Skeletal muscle tissue (tissue), 4 donors: ENCODE data around the gene NDUFA11. TPM values are rescaled to one million over a fixed set of nuclear protein-coding genes. Genes with fewer than 3 reads are reported as not detected.

Experiments used
- H3K27ac ChIP-seq: one replicate; pipeline ENCODE4 v1.7.0; 2013; ENCODE audit warnings: mild to moderate bottlenecking, low read depth, low read length, inconsistent platforms
- H3K27me3 ChIP-seq, 3 donors: one replicate each; pipeline ENCODE4 v1.7.0; 2013; ENCODE audit warnings: low read length in 3 of 3; ENCODE audit not compliant: control insufficient read depth in 3 of 3, insufficient read depth in 3 of 3
- H3K36me3 ChIP-seq, 3 donors: one replicate each; pipeline ENCODE4 v1.7.0; 2013; ENCODE audit warnings: low read length in 3 of 3; ENCODE audit not compliant: control insufficient read depth in 3 of 3, insufficient read depth in 3 of 3
- H3K4me1 ChIP-seq, 3 donors: one replicate each; pipeline ENCODE4 v1.7.0; 2013; ENCODE audit warnings: low read length in 3 of 3, mild to moderate bottlenecking in 3 of 3; ENCODE audit not compliant: control insufficient read depth in 3 of 3, insufficient read depth in 3 of 3
- H3K4me3 ChIP-seq, 3 donors: one replicate each; pipeline ENCODE4 v1.7.0; 2013; ENCODE audit warnings: low read length in 3 of 3
- H3K9ac ChIP-seq, 3 donors: one replicate each; pipeline ENCODE4 v1.7.0; 2013; ENCODE audit warnings: low read length in 3 of 3, mild to moderate bottlenecking in 3 of 3, moderate library complexity in 2 of 3, low read depth in 1 of 3
- H3K9me3 ChIP-seq, 3 donors: one replicate each; pipeline ENCODE4 v1.7.0; 2013; ENCODE audit warnings: low read length in 3 of 3; ENCODE audit not compliant: control insufficient read depth in 3 of 3
- total RNA-seq: library from RNA; depleted of rRNA; stranded (reverse); fragments of >200 nt; gene quantifications from one replicate; pipeline ENCODE4 v1.2.3, GENCODE V29; 2014
- donor health status: Osteomylitis.

NDUFA11 gene
- total RNA-seq, 1 donor from 2014 or later, result 202 TPM

DNA sequence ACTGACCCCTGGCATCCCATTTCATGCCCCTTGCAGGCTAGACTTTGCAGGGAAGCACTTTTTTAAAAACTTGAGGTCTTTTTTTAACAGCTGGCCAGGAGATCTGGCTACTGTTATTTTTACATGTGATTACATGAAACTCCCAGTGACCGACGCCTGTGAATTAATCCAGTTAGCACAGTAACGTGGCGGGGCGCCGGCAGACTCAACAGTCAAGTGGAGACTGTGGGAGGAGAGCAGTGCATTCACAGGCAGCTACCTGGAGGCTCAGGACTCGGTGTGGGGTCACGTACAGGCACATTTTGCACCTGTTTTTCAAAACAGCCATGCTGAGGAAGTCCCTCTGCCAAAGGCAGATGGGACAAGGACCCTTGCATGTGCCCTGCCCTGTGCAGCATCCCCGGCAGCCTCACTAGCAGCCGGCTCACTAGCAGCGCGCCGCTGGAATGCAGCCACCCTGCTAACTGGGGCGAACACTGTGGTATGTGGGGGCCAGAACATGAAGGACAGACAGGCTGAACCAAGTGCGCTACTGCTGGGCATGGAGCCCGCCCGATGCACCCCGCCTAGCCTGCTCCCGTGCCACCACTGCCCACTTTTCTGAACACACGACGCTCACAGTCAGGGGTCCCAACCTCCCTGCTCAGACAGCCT is 29.1 kb upstream of the NDUFA11 start:
- peaks cover 47 to 67% (median 58%) of the 10 kb centered on the region in 3 donors for H3K36me3 ChIP-seq
- H3K4me3 ChIP-seq, result no peak overlapping the region
- H3K27me3 ChIP-seq, result no peaks in the 10 kb centered on the region
- H3K27ac ChIP-seq, result no peak overlapping the region
- H3K4me1 ChIP-seq, result peaks cover 10 to 22% (median 19%) of the 10 kb centered on the region in 3 donors
- H3K9me3 ChIP-seq, result no peaks in the 10 kb centered on the region
- H3K9ac ChIP-seq, result no peak overlapping the region

DNA sequence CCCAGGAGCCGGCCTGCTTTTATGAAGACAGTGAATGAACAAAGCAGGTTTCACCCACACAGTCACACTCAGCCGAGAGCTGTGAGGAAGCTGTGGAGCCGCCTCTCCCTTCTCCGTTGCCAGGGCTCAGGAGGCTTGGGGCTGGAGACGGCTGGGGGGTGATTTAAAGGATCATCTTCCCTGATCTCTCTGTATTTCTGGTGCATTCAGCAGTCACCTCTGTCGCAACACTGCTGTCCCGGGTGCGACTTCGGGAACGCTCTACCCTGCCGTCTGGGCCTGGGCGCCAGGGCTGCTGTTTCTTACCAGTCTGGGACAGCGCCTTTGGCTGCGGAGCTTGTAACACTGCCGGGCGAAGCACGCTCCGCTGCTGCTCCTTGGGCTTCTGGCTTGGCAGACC is 28.6 kb upstream of the NDUFA11 start:
- H3K36me3 ChIP-seq, result peaks cover 51 to 67% (median 59%) of the 10 kb centered on the region in 3 donors
- no peak overlapping the region for H3K4me3 ChIP-seq
- no peaks in the 10 kb centered on the region for H3K27me3 ChIP-seq
- H3K9me3 ChIP-seq, result no peaks in the 10 kb centered on the region
- H3K9ac ChIP-seq, result peak overlapping the region in 1 of 3 donors; percentile 25
- peaks cover 16 to 27% (median 25%) of the 10 kb centered on the region in 3 donors for H3K4me1 ChIP-seq
- no peak overlapping the region for H3K27ac ChIP-seq

DNA sequence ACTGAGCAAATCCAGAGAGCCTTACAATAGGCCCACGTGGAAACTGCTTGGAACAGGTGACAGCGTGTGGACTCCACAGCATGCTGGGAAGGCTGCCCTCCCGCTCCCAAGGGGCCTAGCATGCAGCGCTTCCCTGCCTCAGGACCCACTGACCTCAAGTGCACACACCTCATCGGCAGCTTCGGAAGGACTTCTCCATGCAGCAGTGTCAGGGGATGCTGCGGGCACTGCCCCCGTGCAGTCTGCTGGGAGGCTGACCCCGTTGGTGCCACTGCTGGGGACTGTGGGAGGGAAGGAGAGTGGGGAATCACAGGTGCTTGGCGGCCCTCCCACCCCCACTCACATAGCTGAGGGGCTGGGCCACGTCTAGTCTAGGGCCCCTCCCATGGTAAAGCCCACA is 27.7 kb upstream of the NDUFA11 start:
- H3K4me1 ChIP-seq, result peaks cover 25 to 33% (median 29%) of the 10 kb centered on the region in 3 donors
- no peak overlapping the region for H3K9ac ChIP-seq
- H3K36me3 ChIP-seq, result peaks cover 56 to 68% (median 60%) of the 10 kb centered on the region in 3 donors

DNA sequence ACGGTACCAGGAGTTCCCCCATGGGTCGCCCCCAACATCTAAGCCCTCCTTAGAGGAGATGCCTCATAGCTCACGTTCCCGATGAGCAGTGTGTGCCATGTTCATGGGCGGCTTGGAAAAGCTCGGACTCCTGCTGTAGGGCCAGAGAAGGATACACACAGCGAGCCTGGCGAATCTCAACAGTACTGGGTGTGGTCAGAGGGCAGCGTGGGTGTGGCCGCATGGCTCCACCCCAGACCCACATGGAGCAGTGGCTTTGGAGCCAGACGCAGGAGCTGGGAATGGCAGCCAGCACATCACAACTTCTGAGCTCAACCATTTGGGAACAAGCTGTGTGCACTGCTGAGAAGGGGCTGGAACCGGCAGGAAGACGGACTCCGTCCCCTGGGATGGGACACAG is 26.0 kb upstream of the NDUFA11 start:
- Histone ChIP-seq H3K4me1 (peaks cover 26 to 32% (median 28%) of the 10 kb centered on the region in 3 donors), H3K9me3 (no peaks in the 10 kb centered on the region), H3K27ac (peak overlapping the region; percentile 13), H3K27me3 (no peaks in the 10 kb centered on the region), H3K9ac (no peak overlapping the region), H3K36me3 (peaks cover 66 to 76% (median 69%) of the 10 kb centered on the region in 3 donors), H3K4me3 (no peak overlapping the region)

More for the DNA sequence above, 27.7 kb upstream of the NDUFA11 start:
- Histone ChIP-seq H3K27me3 (no peaks in the 10 kb centered on the region), H3K27ac (no peak overlapping the region), H3K9me3 (no peaks in the 10 kb centered on the region), H3K4me3 (no peak overlapping the region)

DNA sequence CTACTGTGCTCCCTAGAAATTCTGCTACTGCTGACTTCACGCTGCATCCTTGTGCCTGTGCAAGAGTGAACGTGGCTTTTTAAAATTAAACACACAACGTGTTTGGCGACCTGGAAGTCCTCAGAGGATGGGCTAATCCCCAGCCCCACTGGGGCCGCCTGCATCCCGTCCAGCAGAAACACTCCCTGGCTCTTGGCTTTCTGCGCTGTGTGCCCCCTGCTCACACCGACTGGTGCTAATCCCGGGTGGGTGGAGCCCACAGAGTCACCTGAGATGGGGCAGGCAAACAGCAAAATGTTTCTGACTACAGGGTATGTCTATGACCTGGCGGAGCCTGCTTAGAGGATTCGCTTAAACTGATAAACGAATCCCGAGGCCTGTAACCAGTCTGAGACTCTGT is 25.6 kb upstream of the NDUFA11 start:
- H3K27ac ChIP-seq, result peak overlapping the region; percentile 13
- peaks cover 70 to 81% (median 73%) of the 10 kb centered on the region in 3 donors for H3K36me3 ChIP-seq
- no peaks in the 10 kb centered on the region for H3K27me3 ChIP-seq
- no peak overlapping the region for H3K9ac ChIP-seq
- peaks cover 27 to 32% (median 27%) of the 10 kb centered on the region in 3 donors for H3K4me1 ChIP-seq
- H3K4me3 ChIP-seq, result no peak overlapping the region
- no peaks in the 10 kb centered on the region for H3K9me3 ChIP-seq

GRCh38 chr19:5927441-5927821 is 23.8 kb upstream of the NDUFA11 start:
- peak overlapping the region; percentile 68 for H3K27ac ChIP-seq
- H3K27me3 ChIP-seq, result no peaks in the 10 kb centered on the region
- peak overlapping the region in 1 of 3 donors; percentile 50 for H3K9ac ChIP-seq
- H3K36me3 ChIP-seq, result peaks cover 82 to 85% (median 84%) of the 10 kb centered on the region in 3 donors
- no peaks in the 10 kb centered on the region for H3K9me3 ChIP-seq
- peaks cover 22 to 27% (median 24%) of the 10 kb centered on the region in 3 donors for H3K4me1 ChIP-seq
- no peak overlapping the region for H3K4me3 ChIP-seq

GRCh38 chr19:5926641-5927440 is 23.3 kb upstream of the NDUFA11 start:
- Histone ChIP-seq H3K27me3 (no peaks in the 10 kb centered on the region), H3K4me3 (no peak overlapping the region), H3K9ac (peak overlapping the region in 1 of 3 donors; percentile 50), H3K9me3 (no peaks in the 10 kb centered on the region), H3K36me3 (peaks cover 82 to 86% (median 84%) of the 10 kb centered on the region in 3 donors), H3K27ac (peak overlapping the region; percentile 68), H3K4me1 (peaks cover 22 to 27% (median 24%) of the 10 kb centered on the region in 3 donors)

DNA sequence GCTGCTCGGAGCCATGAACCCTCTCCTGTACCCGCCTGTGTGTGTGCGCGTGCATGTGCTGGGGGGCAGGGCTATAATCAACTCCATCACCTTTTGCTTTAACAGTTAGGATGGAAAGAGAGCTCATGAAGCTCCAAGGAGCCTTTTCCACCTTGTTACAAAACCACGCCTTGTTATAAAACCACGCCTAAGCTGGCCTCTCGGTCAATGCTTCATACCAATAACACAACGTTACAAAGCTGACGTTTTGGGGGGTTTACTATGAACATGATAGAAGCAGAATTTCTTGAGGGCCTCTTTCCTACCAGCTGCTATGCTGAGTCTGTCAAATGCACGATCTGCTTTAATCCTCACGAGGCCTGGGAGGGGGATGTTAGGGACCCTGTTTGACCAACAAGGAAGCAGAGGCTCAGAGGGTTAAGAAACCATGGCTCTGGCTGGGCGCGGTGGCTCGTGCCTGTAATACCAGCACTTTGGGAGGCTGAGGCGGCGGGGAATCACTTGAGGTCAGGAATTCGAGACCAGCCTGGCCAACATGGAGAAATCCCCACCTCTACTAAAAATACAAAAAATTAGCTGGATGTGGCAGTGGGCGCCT is 22.3 kb upstream of the NDUFA11 start:
- Histone ChIP-seq H3K4me3 (no peak overlapping the region), H3K36me3 (peaks cover 85 to 91% (median 87%) of the 10 kb centered on the region in 3 donors), H3K27ac (peak overlapping the region; percentile 68), H3K27me3 (no peaks in the 10 kb centered on the region), H3K9me3 (no peaks in the 10 kb centered on the region), H3K4me1 (peaks cover 22 to 27% (median 24%) of the 10 kb centered on the region in 3 donors), H3K9ac (peak overlapping the region in 1 of 3 donors; percentile 25)

- Histone ChIP-seq H3K36me3 (peaks cover 76 to 85% (median 82%) of the 10 kb centered on the region in 3 donors), H3K9me3 (no peaks in the 10 kb centered on the region), H3K4me3 (no peak overlapping the region), H3K9ac (peak overlapping the region in 1 of 3 donors; percentile 14), H3K4me1 (peaks cover 22 to 25% (median 24%) of the 10 kb centered on the region in 3 donors), H3K27ac (no peak overlapping the region), H3K27me3 (no peaks in the 10 kb centered on the region)
These were observed 19.8 kb upstream of the NDUFA11 start for GRCh38 chr19:5923356-5923755.
